Measurements from ENCODE around the gene SLC2A11. TPM values are rescaled to one million over a fixed set of nuclear protein-coding genes. Genes with fewer than 3 reads are reported as not detected.
A peak's percentile ranks its signal among the peaks of the same experiment; 100 is the strongest.
"Not testable (repeated sequence)": the region's sequence is repeated elsewhere in the genome, so short reads cannot be mapped to it uniquely, and the experiment has no call there.

SLC2A11 gene
- total RNA-seq, 1 donor from 2014 or later: 18.2 TPM

DNA sequence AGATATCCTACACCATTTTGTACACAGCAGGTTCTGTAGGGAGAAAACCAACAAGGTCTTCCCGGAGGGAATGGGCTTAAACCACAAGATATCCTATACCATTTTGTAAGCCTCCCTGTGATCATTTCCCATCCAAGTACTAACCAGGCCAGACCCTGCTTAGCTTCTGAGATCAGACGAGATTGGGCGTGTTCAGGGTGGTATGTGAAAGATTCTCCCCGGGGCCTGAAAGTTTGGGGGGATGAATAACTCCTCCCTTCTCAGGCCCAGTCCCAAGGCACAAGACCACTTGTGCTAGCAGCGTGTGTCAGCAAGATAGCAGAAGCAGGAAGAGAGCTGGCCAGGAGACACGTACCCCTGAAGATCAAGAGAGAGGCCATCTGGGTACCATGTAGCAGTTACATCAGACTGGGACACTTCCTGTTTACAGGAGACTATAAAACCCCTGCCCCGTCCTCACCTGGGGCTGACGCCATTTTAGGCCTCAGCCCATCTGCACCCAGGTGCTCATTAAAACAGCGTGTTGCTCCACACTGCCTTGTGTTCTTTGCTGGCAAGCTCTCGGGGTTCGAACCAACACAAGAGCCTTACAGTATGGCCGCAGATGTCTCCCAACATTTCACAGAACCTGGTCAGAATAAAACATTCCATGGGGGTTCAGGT lies 53.8 kb downstream of the SLC2A11 start:
- TF ChIP-seq, protein P1, sequence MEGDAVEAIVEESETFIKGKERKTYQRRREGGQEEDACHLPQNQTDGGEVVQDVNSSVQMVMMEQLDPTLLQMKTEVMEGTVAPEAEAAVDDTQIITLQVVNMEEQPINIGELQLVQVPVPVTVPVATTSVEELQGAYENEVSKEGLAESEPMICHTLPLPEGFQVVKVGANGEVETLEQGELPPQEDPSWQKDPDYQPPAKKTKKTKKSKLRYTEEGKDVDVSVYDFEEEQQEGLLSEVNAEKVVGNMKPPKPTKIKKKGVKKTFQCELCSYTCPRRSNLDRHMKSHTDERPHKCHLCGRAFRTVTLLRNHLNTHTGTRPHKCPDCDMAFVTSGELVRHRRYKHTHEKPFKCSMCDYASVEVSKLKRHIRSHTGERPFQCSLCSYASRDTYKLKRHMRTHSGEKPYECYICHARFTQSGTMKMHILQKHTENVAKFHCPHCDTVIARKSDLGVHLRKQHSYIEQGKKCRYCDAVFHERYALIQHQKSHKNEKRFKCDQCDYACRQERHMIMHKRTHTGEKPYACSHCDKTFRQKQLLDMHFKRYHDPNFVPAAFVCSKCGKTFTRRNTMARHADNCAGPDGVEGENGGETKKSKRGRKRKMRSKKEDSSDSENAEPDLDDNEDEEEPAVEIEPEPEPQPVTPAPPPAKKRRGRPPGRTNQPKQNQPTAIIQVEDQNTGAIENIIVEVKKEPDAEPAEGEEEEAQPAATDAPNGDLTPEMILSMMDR (conservative IDR thresholded peaks at IDR 0.05): no peak
- peak overlapping the region; percentile 52 for H3K4me3 Mint-ChIP-seq
- H3K27ac Mint-ChIP-seq (ENCODE audit: unreplicated experiment): no peak overlapping the region
- H3K4me1 Mint-ChIP-seq: peaks cover 36% of the 10 kb centered on the region
- peaks cover 9% of the 10 kb centered on the region for H3K9me3 Mint-ChIP-seq
- H3K27me3 Mint-ChIP-seq (ENCODE audit: low read depth): no peaks in the 10 kb centered on the region
- no peak for DNase-seq (ENCODE audit: low read depth, low spot score)
- peaks cover 14% of the 10 kb centered on the region for H3K36me3 Mint-ChIP-seq (ENCODE audit: low read depth)

DNA sequence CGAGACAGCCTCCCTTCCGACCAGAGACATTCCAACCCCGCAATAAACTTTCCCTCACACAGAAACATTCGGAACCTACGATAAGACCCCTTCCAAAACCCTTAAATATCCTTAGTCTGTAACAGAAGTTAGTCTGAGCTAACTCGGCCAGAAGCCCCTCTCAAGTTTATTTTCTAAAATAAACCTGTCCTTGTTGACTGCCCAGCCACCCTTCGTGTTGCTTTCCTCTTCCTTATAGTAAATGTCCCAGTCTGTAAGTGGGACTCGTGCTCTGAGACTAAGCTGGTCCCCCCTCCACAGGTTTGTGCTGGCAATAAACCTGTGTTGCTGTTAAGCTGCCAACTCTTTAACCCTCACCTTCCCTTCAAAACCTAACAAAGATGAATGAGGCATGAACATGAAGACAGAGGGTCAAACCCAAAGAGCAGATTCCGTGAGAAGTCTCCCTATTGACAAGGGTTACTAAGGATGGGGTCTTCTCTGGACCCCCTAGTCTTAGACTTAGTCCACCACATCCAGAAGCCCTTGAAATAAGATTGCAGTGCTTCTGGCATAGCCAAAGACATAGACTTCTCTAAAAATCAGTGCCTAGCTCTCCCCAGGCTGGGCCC lies 54.7 kb downstream of the SLC2A11 start:
- no peak for DNase-seq (ENCODE audit: low read depth, low spot score)
- peaks cover 9% of the 10 kb centered on the region for H3K9me3 Mint-ChIP-seq
- peak overlapping the region; percentile 74 for H3K4me3 Mint-ChIP-seq
- H3K27ac Mint-ChIP-seq (ENCODE audit: unreplicated experiment): peak overlapping the region; percentile 20
- peaks cover 31% of the 10 kb centered on the region for H3K4me1 Mint-ChIP-seq
- peaks cover 14% of the 10 kb centered on the region for H3K36me3 Mint-ChIP-seq (ENCODE audit: low read depth)
- H3K27me3 Mint-ChIP-seq (ENCODE audit: low read depth): no peaks in the 10 kb centered on the region
- TF ChIP-seq, protein P1 (conservative IDR thresholded peaks at IDR 0.05): no peak

DNA sequence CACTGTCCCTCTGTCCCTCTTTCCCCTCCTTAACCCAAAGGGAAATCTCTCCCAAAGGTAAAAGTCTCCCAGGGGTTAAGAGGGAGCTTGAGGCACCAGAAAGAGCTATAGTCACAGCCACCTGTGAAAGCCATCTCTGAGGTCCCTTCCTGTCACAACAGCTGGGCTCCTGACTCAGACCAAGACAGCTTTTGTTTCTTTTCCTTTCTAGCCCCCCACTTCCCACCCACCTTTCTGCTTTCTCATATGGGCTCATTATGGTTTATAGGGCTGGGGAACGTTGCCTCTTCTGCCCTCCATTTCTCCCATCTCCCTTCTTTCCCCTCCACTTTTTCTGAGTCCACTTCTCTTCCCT lies 55.6 kb downstream of the SLC2A11 start:
- DNase-seq (ENCODE audit: low read depth, low spot score): no peak
- Mint-ChIP-seq H3K36me3 (ENCODE audit: low read depth) (peaks cover 14% of the 10 kb centered on the region), H3K4me3 (peak overlapping the region; percentile 92), H3K4me1 (peaks cover 26% of the 10 kb centered on the region), H3K27ac (ENCODE audit: unreplicated experiment) (peak overlapping the region; percentile 99), H3K27me3 (ENCODE audit: low read depth) (no peaks in the 10 kb centered on the region), H3K9me3 (peaks cover 9% of the 10 kb centered on the region)
- TF ChIP-seq, protein P1 (conservative IDR thresholded peaks at IDR 0.05): no peak

DNA sequence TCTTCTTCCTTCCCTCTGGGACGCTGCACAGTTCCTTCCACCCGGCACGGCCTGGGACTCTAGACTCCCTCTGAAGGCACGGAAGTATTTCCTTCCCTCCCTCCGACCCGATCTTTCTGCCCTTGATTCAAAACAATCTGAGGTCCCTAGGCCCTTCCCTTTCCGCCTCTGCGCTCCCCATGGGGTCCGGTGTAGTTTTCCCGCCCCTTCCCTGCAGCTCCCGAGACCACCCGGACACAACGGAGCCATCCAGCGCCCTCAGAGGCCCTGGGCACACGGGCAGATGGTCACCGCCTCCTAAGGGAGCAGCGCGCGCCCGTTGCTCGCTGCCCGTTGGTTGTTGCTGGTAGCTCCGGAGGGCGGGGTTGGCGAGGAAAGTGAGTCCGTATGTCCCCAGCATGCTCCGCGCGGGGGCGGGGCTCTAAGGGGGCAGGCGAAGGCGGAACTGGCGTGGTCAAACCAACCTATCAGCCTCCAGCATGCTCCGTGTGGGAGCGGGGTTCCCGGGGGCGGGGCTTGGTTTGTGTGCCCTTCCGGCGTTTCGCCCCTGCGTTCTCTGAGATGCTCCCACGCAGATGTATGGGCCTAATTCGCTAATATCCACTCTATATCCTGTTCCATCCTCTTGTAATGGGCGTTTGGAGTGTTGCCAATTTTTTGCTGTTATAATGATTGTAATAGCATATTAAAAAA lies 56.1 kb downstream of the SLC2A11 start:
- H3K9me3 Mint-ChIP-seq: peaks cover 9% of the 10 kb centered on the region
- TF ChIP-seq, protein P1 (conservative IDR thresholded peaks at IDR 0.05): no peak
- H3K4me1 Mint-ChIP-seq: peaks cover 26% of the 10 kb centered on the region
- H3K4me3 Mint-ChIP-seq: peak overlapping the region; percentile 92
- peaks cover 14% of the 10 kb centered on the region for H3K36me3 Mint-ChIP-seq (ENCODE audit: low read depth)
- DNase-seq (ENCODE audit: low read depth, low spot score): peak; percentile 99
- peak overlapping the region; percentile 99 for H3K27ac Mint-ChIP-seq (ENCODE audit: unreplicated experiment)
- H3K27me3 Mint-ChIP-seq (ENCODE audit: low read depth): no peaks in the 10 kb centered on the region

DNA sequence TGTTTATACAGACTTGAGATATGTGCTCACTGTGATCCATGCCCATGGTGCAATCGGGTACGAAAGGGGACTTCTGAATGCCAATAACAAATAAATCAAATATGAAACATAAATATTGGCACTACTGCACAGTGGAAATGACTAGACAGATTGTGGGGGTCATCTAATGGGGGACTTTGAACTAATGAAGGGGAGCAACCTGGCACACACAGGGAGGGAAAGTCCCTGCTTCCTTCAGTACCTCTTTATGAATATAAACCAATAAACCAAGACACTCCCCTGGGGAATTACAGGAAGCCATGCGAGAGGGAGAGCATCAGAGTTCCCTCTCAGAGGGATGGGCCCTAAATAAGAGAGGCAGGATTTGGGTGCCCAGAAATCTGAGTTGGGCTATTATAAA lies 57.6 kb downstream of the SLC2A11 start:
- peak overlapping the region; percentile 8 for H3K4me3 Mint-ChIP-seq
- no peak overlapping the region for H3K27ac Mint-ChIP-seq (ENCODE audit: unreplicated experiment)
- TF ChIP-seq, protein P1 (conservative IDR thresholded peaks at IDR 0.05): no peak
- H3K36me3 Mint-ChIP-seq (ENCODE audit: low read depth): peaks cover 16% of the 10 kb centered on the region
- no peak for DNase-seq (ENCODE audit: low read depth, low spot score)
- no peaks in the 10 kb centered on the region for H3K27me3 Mint-ChIP-seq (ENCODE audit: low read depth)
- peaks cover 26% of the 10 kb centered on the region for H3K4me1 Mint-ChIP-seq
- peaks cover 9% of the 10 kb centered on the region for H3K9me3 Mint-ChIP-seq

DNA sequence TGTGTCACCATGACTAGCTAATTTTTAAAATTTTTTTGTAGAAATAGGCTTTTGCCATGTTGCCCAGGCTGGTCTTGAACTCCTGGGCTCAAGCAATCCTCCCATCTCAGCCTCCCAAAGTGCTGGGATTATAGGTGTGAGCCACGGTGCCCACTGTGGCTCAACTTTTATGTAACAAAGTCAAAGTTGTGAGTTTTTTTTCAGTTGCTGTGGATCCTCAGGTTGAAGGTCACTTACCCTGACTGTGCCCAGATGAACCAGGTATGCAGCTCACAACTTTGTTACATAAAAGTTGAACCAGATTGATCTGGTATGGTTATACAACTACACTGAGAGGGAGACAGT lies 62.6 kb downstream of the SLC2A11 start:
- H3K4me1 Mint-ChIP-seq; DNase-seq (ENCODE audit: low read depth, low spot score); H3K4me3 Mint-ChIP-seq; H3K27ac Mint-ChIP-seq (ENCODE audit: unreplicated experiment); H3K27me3 Mint-ChIP-seq (ENCODE audit: low read depth); H3K9me3 Mint-ChIP-seq: not testable (repeated sequence)
- H3K36me3 Mint-ChIP-seq (ENCODE audit: low read depth): peaks cover 26% of the 10 kb centered on the region

DNA sequence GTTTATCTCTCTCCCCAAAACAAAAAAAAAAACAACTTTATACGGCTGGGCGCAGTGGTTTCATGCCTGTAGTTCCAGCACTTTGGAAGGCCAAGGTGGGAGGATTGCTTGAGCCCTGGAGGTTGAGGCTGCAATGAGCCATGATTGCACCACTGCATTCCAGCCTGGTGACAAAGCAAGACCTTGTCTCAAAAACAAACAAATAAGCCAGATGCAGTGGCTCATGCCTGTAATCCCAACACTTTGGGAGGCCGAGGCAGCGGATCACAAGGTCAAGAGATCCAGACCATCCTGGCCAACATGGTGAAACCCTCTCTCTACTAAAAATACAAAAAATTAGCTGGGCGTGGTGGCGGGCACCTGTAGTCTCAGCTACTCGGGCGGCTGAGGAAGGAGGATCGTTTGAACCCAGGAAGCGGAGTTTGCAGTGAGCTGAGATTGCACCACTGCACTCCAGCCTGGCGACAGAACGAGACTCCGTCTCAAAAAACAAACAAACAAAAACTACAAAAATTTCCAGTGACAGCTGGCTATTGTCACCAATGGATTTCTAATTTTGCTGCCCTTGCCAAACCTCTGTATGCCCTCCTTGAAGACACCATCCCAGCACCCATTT lies 64.0 kb downstream of the SLC2A11 start:
- H3K27me3 Mint-ChIP-seq (ENCODE audit: low read depth); H3K4me3 Mint-ChIP-seq; H3K9me3 Mint-ChIP-seq; DNase-seq (ENCODE audit: low read depth, low spot score); H3K4me1 Mint-ChIP-seq: not testable (repeated sequence)
- Mint-ChIP-seq H3K27ac (ENCODE audit: unreplicated experiment) (peak overlapping the region; percentile 57), H3K36me3 (ENCODE audit: low read depth) (peaks cover 34% of the 10 kb centered on the region)
